Measurements from ENCODE around the gene ADGRL2.

GRCh38 chr1:81920245-81920740 lies 119.6 kb downstream of the ADGRL2 start:
- TF ChIP-seq CTCF (IDR thresholded peaks at IDR 0.05) (no peak), POLR2A (IDR thresholded peaks at IDR 0.05) (no peak)
